ENCODE results near the gene MIPEP. TPM values are rescaled to one million over a fixed set of nuclear protein-coding genes. Genes with fewer than 3 reads are reported as not detected.

The MIPEP gene
- 10 to 100 TPM; 13.2 to 15.5 TPM for total RNA-seq

DNA sequence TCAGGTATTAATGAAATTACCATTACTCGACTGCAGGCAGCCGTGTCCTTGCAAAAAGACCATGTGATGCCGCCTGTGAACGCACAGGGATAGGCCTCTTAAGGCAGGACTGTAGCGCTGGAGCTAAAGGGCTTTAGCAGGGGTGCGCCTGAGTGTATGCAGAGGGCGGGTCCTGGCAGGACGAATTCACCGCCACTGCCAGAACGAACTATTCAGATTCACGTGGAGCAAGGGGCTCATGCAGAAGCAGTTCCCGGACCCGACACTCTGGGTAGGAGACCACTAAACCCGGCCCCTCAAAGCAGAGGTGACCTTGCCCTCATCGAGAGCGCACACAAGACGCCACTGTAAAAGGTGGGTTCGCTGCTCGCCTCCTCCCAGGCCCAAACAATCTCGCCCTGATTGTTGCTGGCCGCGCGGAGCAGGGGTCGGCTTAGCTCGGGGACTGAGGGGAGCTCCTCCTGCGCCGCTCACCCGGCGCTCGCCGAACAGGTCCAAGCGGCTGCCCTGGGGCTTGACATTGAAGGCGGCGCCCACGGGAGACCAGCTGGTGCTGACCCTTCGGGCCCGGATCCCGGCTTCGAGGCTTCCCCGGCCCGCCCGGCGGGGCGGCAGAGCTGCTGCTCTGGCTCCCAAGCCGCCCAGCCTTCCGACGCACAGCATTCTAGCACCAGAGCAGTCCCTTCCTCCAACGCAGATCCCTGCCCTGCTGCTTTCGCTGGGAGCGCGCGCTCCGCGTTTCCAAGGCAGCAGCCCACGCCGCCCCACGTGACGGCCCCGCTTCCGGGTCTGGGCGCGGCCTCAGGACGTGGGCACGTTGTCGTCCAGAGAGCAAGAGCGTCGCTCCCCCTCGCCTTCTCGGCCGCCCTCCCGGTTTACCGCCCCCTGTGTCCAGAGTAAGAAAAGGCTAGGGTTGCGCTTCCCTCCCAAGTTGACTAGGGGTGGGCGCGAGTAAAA lies at the start of gene MIPEP:
TSS of gene MIPEP (minus strand) at position 743 of the 957 bp plus-strand sequence. CDS start at position 663, 80 bp downstream.
- Mint-ChIP-seq H3K4me3 (peak within 1 kb of the TSS; percentile 79), H3K4me1 (peaks cover 23% of the 10 kb centered on the region), H3K36me3 (ENCODE audit: low read depth) (peaks cover 6% of the 10 kb centered on the region), H3K27me3 (no peaks in the 10 kb centered on the region), H3K9me3 (ENCODE audit: low read depth) (no peaks in the 10 kb centered on the region), H3K27ac (peak within 1 kb of the TSS; percentile 75)
- ChIA-PET POLR2A (no interaction called here), CTCF (interaction anchor here (0.6 to 2.1 kb wide), 13 partner anchors 10 to 314 kb away, joined by 3 to 7 read pairs (median 3); no protein-coding TSS in a partner anchor)
- intact Hi-C loops (cut with DNase I, micrococcal nuclease) = loop anchor here (1.0 to 5.0 kb wide), 9 partner anchors 78 to 624 kb away; partner anchors contain the start of genes PARP4 (in 1 of the 2) and SPATA13 (in 1 of the 2)
- peak; percentile 94 for DNase-seq
- peak; percentile 90 for ATAC-seq

DNA sequence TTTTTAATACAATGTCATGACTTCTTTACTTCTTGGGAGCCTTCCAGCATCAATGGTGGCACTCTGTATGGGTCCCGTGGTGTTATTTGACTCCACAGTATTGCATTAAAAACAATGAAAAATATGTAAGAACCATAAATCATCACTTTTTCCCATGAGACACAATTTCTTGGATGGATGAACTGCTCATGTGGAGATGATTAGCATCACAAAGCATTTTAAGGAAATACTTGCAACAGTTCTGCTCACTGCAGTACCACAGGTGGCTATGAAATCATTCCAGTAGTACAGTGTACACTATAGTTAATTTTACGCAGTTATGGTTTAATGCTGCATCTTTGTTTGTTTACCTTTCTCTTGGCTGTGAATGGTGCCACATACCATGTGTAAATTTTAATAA lies 45.3 kb upstream of the MIPEP start:
- H3K36me3 Mint-ChIP-seq (ENCODE audit: low read depth) = no peaks in the 10 kb centered on the region
- ATAC-seq (no peak), DNase-seq (no peak)
- intact Hi-C loops (cut with DNase I, micrococcal nuclease) = no loop called here
- CTCF ChIA-PET = interaction anchor here (0.7 kb wide), 2 partner anchors 35 to 560 kb away, joined by 3 read pairs; no protein-coding TSS in a partner anchor
- H3K4me3 Mint-ChIP-seq = no peak overlapping the region
- peaks cover 34% of the 10 kb centered on the region for H3K27me3 Mint-ChIP-seq
- H3K9me3 Mint-ChIP-seq (ENCODE audit: low read depth) = peaks cover 5% of the 10 kb centered on the region
- no peak overlapping the region for H3K27ac Mint-ChIP-seq
- POLR2A ChIA-PET = no interaction called here
- no peaks in the 10 kb centered on the region for H3K4me1 Mint-ChIP-seq

DNA sequence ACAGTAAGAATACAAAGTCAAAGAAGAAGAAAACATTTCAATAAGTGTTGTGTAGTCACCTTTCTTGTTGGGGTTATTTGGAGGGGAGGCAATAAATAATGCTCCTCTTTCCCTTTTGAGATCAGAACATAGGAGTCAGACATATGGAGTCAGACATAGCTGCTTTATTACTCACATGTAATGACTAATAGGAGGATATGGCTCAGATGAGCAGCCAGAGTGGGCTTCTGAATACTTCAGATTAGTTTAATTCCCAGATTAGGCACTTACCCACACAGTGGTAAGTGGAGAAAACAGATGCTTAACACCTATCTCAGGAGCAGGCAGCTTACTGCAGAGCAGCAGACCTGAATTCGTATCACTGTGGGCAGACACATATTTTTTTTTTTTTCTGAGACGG lies 39.8 kb upstream of the MIPEP start:
- DNase-seq (no peak), ATAC-seq (peak; percentile 61)
- intact Hi-C loops (cut with DNase I, micrococcal nuclease) = loop anchor here in 1 of 2 experiments (5.0 kb wide), 1 partner anchor 48 kb away; no protein-coding TSS in a partner anchor
- POLR2A ChIA-PET = no interaction called here
- Mint-ChIP-seq H3K27me3 (peaks cover 15% of the 10 kb centered on the region), H3K9me3 (ENCODE audit: low read depth) (no peaks in the 10 kb centered on the region), H3K27ac (no peak overlapping the region), H3K36me3 (ENCODE audit: low read depth) (no peaks in the 10 kb centered on the region), H3K4me1 (no peaks in the 10 kb centered on the region), H3K4me3 (no peak overlapping the region)
- CTCF ChIA-PET = interaction anchor here (0.5 to 1.0 kb wide), 2 partner anchors 9 to 33 kb away, joined by 3 to 4 read pairs; no protein-coding TSS in a partner anchor

DNA sequence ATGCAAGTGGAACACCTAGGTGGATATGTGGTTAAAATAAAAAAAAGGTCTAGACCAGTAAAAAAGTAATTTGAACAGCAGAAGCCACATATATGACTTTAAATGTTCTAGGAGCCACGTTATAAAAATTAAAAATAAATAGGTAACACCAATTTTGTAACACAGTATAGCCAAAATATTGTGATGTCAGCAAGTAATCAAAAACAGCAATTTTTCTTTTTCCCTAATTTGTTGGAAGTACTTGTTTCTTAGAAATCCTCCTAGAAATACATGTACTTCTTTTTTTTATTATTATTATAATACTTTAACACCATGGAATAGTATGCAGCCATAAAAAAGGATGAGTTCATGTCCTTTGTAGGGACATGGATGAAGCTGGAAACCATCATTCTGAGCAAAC lies 33.8 kb upstream of the MIPEP start:
- no peaks in the 10 kb centered on the region for H3K4me1 Mint-ChIP-seq
- H3K36me3 Mint-ChIP-seq (ENCODE audit: low read depth) = no peaks in the 10 kb centered on the region
- POLR2A ChIA-PET = no interaction called here
- ATAC-seq (no peak), DNase-seq (no peak)
- no peak overlapping the region for H3K27ac Mint-ChIP-seq
- CTCF ChIA-PET = interaction anchor here (0.7 to 1.8 kb wide), 2 partner anchors 36 to 109 kb away, joined by 3 to 6 read pairs; no protein-coding TSS in a partner anchor
- no peaks in the 10 kb centered on the region for H3K9me3 Mint-ChIP-seq (ENCODE audit: low read depth)
- peaks cover 9% of the 10 kb centered on the region for H3K27me3 Mint-ChIP-seq
- H3K4me3 Mint-ChIP-seq = no peak overlapping the region
- intact Hi-C loops (cut with DNase I, micrococcal nuclease) = loop anchor here in 1 of 2 experiments (5.0 kb wide), 1 partner anchor 39 kb away; no protein-coding TSS in a partner anchor

DNA sequence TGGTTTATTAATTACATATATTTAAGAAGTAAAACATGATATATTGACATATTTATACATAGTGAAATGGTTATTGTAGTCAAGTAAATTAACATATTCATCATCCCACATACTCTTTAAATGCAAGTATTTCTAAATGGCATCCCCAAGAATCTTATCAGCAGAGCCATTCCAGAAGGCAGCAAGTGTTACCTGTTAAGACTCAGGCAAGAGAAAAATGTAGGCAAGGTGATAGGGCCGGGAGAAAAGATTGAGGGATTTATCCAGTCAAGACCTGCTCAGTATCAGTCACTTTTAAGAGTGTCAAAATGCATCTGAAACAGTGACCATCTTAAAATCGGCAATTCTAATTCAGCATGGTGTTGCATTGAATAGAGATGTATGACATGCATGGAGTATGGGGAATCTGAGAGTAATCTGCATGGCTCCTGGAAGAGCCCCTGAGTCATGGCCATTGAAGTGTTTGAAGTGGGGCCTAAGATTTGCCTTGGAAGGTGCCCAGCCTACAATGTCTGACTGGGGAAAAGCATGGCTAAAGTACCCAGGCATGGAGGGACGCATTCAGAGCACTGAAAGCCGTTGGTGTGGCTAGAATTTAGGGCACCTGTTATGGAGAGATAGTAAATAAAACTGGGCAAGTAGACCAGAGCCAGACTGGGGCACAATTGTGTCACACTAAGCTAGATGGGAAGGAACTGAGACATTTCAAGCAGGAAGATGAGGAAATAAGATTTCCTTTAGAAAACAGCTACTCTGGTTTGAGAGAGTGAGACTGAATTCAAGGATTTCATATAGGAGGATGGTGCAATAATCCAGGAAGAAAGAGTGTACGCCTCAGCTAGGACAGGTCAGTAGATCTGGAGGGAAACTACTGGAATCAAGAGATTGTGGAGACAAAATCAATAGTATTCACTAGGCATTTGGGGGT lies 33.1 kb upstream of the MIPEP start:
- Mint-ChIP-seq H3K27ac (no peak overlapping the region), H3K27me3 (peaks cover 16% of the 10 kb centered on the region), H3K4me3 (no peak overlapping the region), H3K9me3 (ENCODE audit: low read depth) (no peaks in the 10 kb centered on the region), H3K4me1 (no peaks in the 10 kb centered on the region), H3K36me3 (ENCODE audit: low read depth) (no peaks in the 10 kb centered on the region)
- intact Hi-C loops (cut with DNase I, micrococcal nuclease) = loop anchor here in 1 of 2 experiments (5.0 kb wide), 1 partner anchor 40 kb away; no protein-coding TSS in a partner anchor
- CTCF ChIA-PET = interaction anchor here (0.6 to 1.8 kb wide), 13 partner anchors 8 to 382 kb away, joined by 3 to 7 read pairs (median 4); no protein-coding TSS in a partner anchor
- ATAC-seq (no peak), DNase-seq (no peak)
- POLR2A ChIA-PET = no interaction called here

DNA sequence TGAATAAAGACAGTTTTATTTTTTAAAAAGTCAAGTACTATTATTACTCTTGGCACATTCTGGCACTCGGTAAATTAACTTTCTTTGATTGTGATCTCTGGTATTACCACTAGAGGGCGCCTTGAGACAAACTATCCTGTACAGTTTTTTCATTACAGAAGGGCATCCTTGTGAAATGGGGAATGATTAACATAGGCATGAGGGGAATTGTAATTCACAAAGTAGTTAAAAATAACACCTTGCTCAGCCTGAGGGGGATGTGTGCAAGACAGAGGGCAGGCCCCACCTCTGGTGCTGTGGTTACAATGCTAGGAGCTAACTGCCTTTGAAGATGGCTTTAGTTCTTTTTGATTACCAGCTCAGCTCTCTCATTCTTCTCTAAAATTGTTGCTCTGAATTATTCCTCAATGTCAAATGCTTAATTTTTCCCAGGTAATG lies 32.3 kb upstream of the MIPEP start:
- ATAC-seq = peak; percentile 36
- ChIA-PET CTCF (interaction anchor here (0.6 to 1.5 kb wide), 14 partner anchors 9 to 636 kb away, joined by 3 to 7 read pairs (median 3); no protein-coding TSS in a partner anchor), POLR2A (no interaction called here)
- peaks cover 23% of the 10 kb centered on the region for H3K27me3 Mint-ChIP-seq
- intact Hi-C loops (cut with DNase I, micrococcal nuclease) = loop anchor here (1.0 to 5.0 kb wide), 6 partner anchors 41 to 307 kb away; no protein-coding TSS in a partner anchor
- DNase-seq = no peak
- H3K4me3 Mint-ChIP-seq = no peak overlapping the region
- no peak overlapping the region for H3K27ac Mint-ChIP-seq
- no peaks in the 10 kb centered on the region for H3K4me1 Mint-ChIP-seq
- no peaks in the 10 kb centered on the region for H3K36me3 Mint-ChIP-seq (ENCODE audit: low read depth)
- no peaks in the 10 kb centered on the region for H3K9me3 Mint-ChIP-seq (ENCODE audit: low read depth)

DNA sequence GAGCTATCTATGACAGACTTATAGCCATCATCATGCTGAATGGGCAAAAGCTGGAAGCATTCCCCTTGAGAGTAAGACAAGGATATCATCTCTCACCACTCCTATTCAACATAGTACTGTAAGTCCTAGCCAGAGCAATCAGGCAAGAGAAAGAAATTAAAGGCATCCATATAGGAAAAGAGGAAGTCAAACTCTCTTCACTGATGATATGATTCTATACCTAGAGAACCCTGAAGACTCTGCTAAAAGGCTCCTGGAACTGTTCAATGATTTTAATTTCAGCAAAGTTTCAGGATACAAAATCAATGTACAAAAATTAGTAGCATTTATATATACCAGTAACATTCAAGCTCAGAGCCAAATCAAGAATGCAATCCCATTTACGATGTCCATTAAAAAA lies 29.8 kb upstream of the MIPEP start:
- intact Hi-C loops (cut with DNase I, micrococcal nuclease) = no loop called here
- no peak for ATAC-seq
- Mint-ChIP-seq H3K36me3 (ENCODE audit: low read depth) (no peaks in the 10 kb centered on the region), H3K27me3 (peaks cover 30% of the 10 kb centered on the region), H3K4me3 (no peak overlapping the region), H3K27ac (no peak overlapping the region), H3K4me1 (no peaks in the 10 kb centered on the region), H3K9me3 (ENCODE audit: low read depth) (no peaks in the 10 kb centered on the region)
- POLR2A ChIA-PET = no interaction called here
- no peak for DNase-seq
- CTCF ChIA-PET = interaction anchor here (1.0 to 1.5 kb wide), 4 partner anchors 16 to 310 kb away, joined by 3 to 6 read pairs (median 4); no protein-coding TSS in a partner anchor

DNA sequence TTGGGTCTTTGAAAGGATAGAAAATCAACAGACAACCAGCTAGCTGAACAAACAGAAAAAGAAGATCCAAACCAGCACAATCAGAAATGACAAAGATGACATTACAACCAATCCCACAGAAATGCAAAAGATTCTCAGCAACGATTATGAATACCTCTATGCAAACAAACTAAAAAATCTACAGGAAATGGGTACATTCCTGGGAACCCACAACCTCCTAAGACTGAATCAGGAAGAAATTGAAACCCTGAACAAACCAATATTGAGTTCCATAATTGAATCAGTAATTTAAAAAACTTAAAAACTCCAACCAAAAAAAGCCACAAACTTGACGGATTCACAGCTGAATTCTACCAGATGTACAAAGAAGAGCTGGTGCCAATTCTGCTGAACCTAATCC lies 29.0 kb upstream of the MIPEP start:
- no peak overlapping the region for H3K4me3 Mint-ChIP-seq
- DNase-seq (no peak), ATAC-seq (no peak)
- intact Hi-C loops (cut with DNase I, micrococcal nuclease) = no loop called here
- H3K27ac Mint-ChIP-seq = no peak overlapping the region
- peaks cover 30% of the 10 kb centered on the region for H3K27me3 Mint-ChIP-seq
- H3K36me3 Mint-ChIP-seq (ENCODE audit: low read depth) = no peaks in the 10 kb centered on the region
- H3K4me1 Mint-ChIP-seq = no peaks in the 10 kb centered on the region
- ChIA-PET CTCF (interaction anchor here (0.7 to 1.5 kb wide), 5 partner anchors 11 to 311 kb away, joined by 3 to 6 read pairs (median 4); no protein-coding TSS in a partner anchor), POLR2A (no interaction called here)
- H3K9me3 Mint-ChIP-seq (ENCODE audit: low read depth) = no peaks in the 10 kb centered on the region

DNA sequence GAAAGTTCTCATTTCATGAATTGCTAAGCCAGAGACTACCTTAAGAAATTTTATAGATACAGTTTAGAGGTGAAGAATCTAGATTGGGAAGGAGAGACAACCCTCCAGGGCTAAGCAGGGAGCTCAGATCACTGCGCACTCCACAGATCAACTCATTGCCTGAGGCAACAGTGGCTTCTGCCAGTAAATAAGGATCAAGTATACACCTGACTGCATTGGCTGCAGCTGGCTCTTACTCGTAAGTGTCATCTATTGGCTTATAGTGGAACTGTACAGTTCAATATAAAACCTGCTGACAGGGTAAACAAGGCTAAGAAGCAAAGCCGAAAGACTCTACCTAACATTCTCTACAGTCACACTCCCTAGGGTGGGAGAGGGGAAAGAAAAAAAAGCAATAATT lies 26.1 kb upstream of the MIPEP start:
- no peak overlapping the region for H3K27ac Mint-ChIP-seq
- no peaks in the 10 kb centered on the region for H3K36me3 Mint-ChIP-seq (ENCODE audit: low read depth)
- peaks cover 6% of the 10 kb centered on the region for H3K4me1 Mint-ChIP-seq
- no peak for DNase-seq
- no peak overlapping the region for H3K4me3 Mint-ChIP-seq
- ATAC-seq = no peak
- peaks cover 29% of the 10 kb centered on the region for H3K27me3 Mint-ChIP-seq
- intact Hi-C loops (cut with DNase I, micrococcal nuclease) = no loop called here
- CTCF ChIA-PET = no interaction called here
- POLR2A ChIA-PET = no interaction called here
- no peaks in the 10 kb centered on the region for H3K9me3 Mint-ChIP-seq (ENCODE audit: low read depth)

DNA sequence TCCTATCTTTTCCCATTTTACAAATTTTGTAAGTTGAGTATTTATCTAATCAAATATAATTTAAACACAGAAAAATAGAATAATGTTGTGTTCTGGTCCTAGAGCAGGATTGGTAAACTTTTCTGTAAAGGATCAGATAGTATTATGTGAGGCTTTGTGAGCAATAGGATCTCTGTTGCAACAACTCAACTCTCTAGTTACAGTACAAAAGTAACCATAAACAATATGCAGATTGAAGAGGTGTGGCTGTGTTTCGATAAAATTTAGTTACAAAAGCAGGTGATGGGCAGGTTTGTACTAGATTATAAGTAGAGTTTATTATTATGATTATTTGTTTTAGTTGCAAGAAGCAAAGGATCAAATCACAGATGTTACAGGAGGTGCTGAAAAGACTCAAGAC lies 23.3 kb upstream of the MIPEP start:
- Mint-ChIP-seq H3K4me1 (peaks cover 6% of the 10 kb centered on the region), H3K27ac (no peak overlapping the region), H3K36me3 (ENCODE audit: low read depth) (no peaks in the 10 kb centered on the region), H3K9me3 (ENCODE audit: low read depth) (no peaks in the 10 kb centered on the region), H3K4me3 (no peak overlapping the region), H3K27me3 (peaks cover 26% of the 10 kb centered on the region)
- POLR2A ChIA-PET = no interaction called here
- intact Hi-C loops (cut with DNase I, micrococcal nuclease) = no loop called here
- ATAC-seq (no peak), DNase-seq (no peak)
- CTCF ChIA-PET = no interaction called here

DNA sequence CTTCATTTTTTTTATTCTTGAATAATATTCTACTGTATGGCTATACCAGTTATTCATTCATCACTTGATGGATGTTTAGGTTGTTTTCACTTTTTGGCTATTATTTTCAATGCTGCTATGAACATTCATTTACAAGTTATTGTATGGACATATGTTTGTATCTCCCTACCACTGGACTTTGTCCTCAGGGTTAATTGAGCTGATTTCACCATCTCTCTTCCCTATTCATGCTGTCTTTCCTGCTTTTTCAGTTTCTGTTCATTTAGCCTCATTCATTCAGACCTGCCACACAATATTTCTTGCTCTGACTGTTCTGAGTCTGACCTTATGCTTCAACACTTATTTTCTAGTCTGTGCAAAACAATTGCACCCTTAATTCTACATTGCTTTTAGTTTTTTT lies 20.4 kb upstream of the MIPEP start:
- POLR2A ChIA-PET = interaction anchor here (0.5 kb wide), 1 partner anchor 118 kb away, joined by 6 read pairs; no protein-coding TSS in a partner anchor
- intact Hi-C loops (cut with DNase I, micrococcal nuclease) = no loop called here
- no peak for DNase-seq
- no peak for ATAC-seq
- Mint-ChIP-seq H3K36me3 (ENCODE audit: low read depth) (no peaks in the 10 kb centered on the region), H3K9me3 (ENCODE audit: low read depth) (no peaks in the 10 kb centered on the region), H3K27ac (no peak overlapping the region), H3K4me1 (peaks cover 6% of the 10 kb centered on the region), H3K27me3 (peaks cover 16% of the 10 kb centered on the region), H3K4me3 (no peak overlapping the region)
- CTCF ChIA-PET = interaction anchor here (0.6 to 1.4 kb wide), 5 partner anchors 9 to 560 kb away, joined by 3 read pairs; no protein-coding TSS in a partner anchor
